Central memory CD8-positive, alpha-beta T cell (primary cell): ENCODE results near the gene FBXW7.
A peak's percentile ranks its signal among the peaks of the same experiment; 100 is the strongest.

ENCODE experiments used
- ATAC-seq: fragments of 150-1000 bp; cut with Tn5 transposase; replicated peaks from 2 replicates; pipeline ENCODE4 v1.10.0; 2022; ENCODE audit warnings: mild to moderate bottlenecking, moderate FRiP score, moderate number of reproducible peaks; ENCODE audit not compliant: poor library complexity, severe bottlenecking; ENCODE audit errors: extremely low read depth
- DNase-seq, 2 donors: peaks; one replicate each; pipeline ENCODE4 v3.0.0; 2021; ENCODE audit warnings: low spot score in 2 of 2
- H3K27ac Mint-ChIP-seq: one replicate; pipeline ENCODE4 v1.8.0; 2022; ENCODE audit warnings: low read depth, mild to moderate bottlenecking, moderate library complexity, mixed read lengths
- H3K27me3 Mint-ChIP-seq: one replicate; pipeline ENCODE4 v1.8.0; 2022; ENCODE audit warnings: mixed read lengths
- H3K36me3 Mint-ChIP-seq: one replicate; pipeline ENCODE4 v1.8.0; 2022; ENCODE audit warnings: mild to moderate bottlenecking, moderate library complexity, mixed read lengths; ENCODE audit not compliant: insufficient read depth
- H3K4me1 Mint-ChIP-seq: one replicate; pipeline ENCODE4 v1.8.0; 2022; ENCODE audit warnings: mixed read lengths
- H3K4me3 Mint-ChIP-seq: one replicate; pipeline ENCODE4 v1.8.0; 2022; ENCODE audit warnings: mild to moderate bottlenecking, moderate library complexity, mixed read lengths
- H3K9me3 Mint-ChIP-seq: one replicate; pipeline ENCODE4 v1.8.0; 2022; ENCODE audit warnings: mixed read lengths

FBXW7 gene

DNA sequence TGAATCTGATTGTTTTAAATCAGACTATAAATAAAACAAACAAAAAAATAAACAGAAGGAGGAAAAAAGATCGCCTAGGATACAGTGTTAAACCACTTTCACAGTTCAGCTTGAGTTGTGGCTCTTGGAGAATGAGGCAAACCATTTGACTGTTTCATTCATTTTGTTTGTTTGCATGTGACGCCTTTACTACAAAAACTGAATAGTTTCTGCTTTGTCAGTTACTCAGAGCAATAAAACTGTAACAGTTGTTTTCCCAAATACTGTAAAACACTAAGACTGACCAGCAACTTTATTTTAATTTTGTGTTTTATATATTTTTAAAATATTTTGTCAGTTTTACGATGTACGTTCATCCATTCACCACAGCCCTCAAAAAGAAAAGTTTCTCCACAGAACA is 214.5 kb downstream of the FBXW7 start:
- DNase-seq: no peak

DNA sequence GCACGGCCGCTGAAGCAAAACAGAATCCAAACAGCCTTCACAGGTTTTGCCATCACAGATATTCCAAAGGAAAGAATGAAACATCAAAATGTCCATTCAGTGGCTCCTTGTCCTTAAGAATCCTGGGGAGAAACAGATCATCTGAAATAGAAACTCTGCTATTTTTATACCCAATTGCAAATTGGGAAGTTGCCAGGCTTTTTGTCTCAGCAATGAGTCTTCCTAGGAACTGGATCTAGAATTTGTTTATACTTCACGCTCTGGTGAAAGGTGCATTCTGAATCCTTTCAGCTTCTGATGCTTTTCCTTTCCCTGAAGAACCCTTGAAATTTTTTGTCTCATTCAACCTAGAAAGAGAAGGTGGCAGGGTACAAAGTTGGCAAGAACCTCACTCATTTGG is 218.9 kb downstream of the FBXW7 start:
- no peaks in the 10 kb centered on the region for H3K27me3 Mint-ChIP-seq
- peaks cover 6% of the 10 kb centered on the region for H3K36me3 Mint-ChIP-seq
- DNase-seq (no peak), ATAC-seq (no peak)
- H3K9me3 Mint-ChIP-seq: no peaks in the 10 kb centered on the region
- H3K4me3 Mint-ChIP-seq: no peak overlapping the region
- no peak overlapping the region for H3K27ac Mint-ChIP-seq
- H3K4me1 Mint-ChIP-seq: no peaks in the 10 kb centered on the region

More for the DNA sequence above, 214.5 kb downstream of the FBXW7 start:
- Mint-ChIP-seq H3K4me1 (no peaks in the 10 kb centered on the region), H3K4me3 (no peak overlapping the region), H3K27me3 (no peaks in the 10 kb centered on the region), H3K9me3 (no peaks in the 10 kb centered on the region), H3K36me3 (peaks cover 26% of the 10 kb centered on the region), H3K27ac (no peak overlapping the region)
- no peak for ATAC-seq

- Mint-ChIP-seq H3K9me3 (no peaks in the 10 kb centered on the region), H3K4me1 (no peaks in the 10 kb centered on the region), H3K27ac (peak overlapping the region; percentile 62), H3K4me3 (no peak overlapping the region), H3K36me3 (peaks cover under 1% of the 10 kb centered on the region), H3K27me3 (no peaks in the 10 kb centered on the region)
- DNase-seq (no peak), ATAC-seq (no peak)
These were observed 225.6 kb downstream of the FBXW7 start for GRCh38 chr4:152310257-152310656.

GRCh38 chr4:152309418-152309817 is 226.5 kb downstream of the FBXW7 start:
- DNase-seq (no peak), ATAC-seq (no peak)
- H3K27ac Mint-ChIP-seq: no peak overlapping the region
- H3K4me1 Mint-ChIP-seq: no peaks in the 10 kb centered on the region
- H3K4me3 Mint-ChIP-seq: no peak overlapping the region
- H3K36me3 Mint-ChIP-seq: no peaks in the 10 kb centered on the region
- no peaks in the 10 kb centered on the region for H3K27me3 Mint-ChIP-seq
- H3K9me3 Mint-ChIP-seq: no peaks in the 10 kb centered on the region

DNA sequence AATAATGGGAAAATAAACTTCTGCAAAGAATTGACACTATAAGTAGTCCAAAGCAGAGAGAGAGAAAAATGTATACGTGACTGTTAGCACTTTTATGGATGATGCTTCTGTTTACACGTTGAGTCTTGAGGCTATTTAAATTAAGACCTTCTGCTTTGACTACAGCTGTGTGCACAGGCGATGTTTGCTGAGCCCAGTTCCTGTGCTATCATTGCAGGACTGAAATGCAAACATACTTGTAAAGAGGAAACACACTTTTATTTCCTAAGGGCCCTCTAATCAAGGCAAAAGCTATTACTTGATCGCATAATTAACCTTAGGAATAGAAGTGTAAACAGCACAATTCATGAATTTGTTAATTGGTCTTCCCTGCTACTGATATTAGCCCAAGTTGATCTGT is 226.9 kb downstream of the FBXW7 start:
- DNase-seq: no peak
- Mint-ChIP-seq H3K4me1 (no peaks in the 10 kb centered on the region), H3K27ac (no peak overlapping the region), H3K9me3 (no peaks in the 10 kb centered on the region), H3K4me3 (no peak overlapping the region), H3K27me3 (no peaks in the 10 kb centered on the region), H3K36me3 (no peaks in the 10 kb centered on the region)
- ATAC-seq: no peak

DNA sequence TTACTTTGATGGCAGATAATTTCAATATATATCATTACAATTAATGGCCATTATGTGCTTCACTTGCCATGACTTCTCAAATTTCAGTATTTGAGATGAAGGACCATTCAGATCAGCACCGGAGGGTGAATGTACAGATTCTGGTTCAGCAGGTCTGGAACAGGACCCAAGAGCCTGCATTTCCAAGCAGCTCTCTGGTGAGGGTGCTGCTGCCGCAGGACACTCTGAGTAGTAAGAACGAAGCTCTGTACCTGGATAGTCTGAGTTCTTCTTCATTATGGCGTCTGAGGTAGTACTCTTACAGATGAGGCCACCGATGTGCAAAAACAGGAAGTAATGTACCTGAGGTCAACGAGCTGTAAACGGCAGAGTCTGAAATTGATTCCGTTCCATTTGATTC is 228.2 kb downstream of the FBXW7 start:
- H3K27ac Mint-ChIP-seq: no peak overlapping the region
- H3K36me3 Mint-ChIP-seq: no peaks in the 10 kb centered on the region
- no peaks in the 10 kb centered on the region for H3K27me3 Mint-ChIP-seq
- DNase-seq: no peak
- H3K4me3 Mint-ChIP-seq: no peak overlapping the region
- no peaks in the 10 kb centered on the region for H3K9me3 Mint-ChIP-seq
- H3K4me1 Mint-ChIP-seq: no peaks in the 10 kb centered on the region
- ATAC-seq: no peak

- H3K4me1 Mint-ChIP-seq: no peaks in the 10 kb centered on the region
- ATAC-seq: no peak
- no peak overlapping the region for H3K4me3 Mint-ChIP-seq
These were observed 229.4 kb downstream of the FBXW7 start for GRCh38 chr4:152306541-152306940.

GRCh38 chr4:152304220-152304619 is 231.7 kb downstream of the FBXW7 start:
- ATAC-seq: no peak
- no peak for DNase-seq
- no peaks in the 10 kb centered on the region for H3K36me3 Mint-ChIP-seq
- H3K9me3 Mint-ChIP-seq: no peaks in the 10 kb centered on the region
- H3K4me1 Mint-ChIP-seq: no peaks in the 10 kb centered on the region
- H3K4me3 Mint-ChIP-seq: no peak overlapping the region
- H3K27me3 Mint-ChIP-seq: peaks cover 1% of the 10 kb centered on the region
- no peak overlapping the region for H3K27ac Mint-ChIP-seq

More at GRCh38 chr4:152306541-152306940, 229.4 kb downstream of the FBXW7 start:
- H3K9me3 Mint-ChIP-seq: no peaks in the 10 kb centered on the region
- no peak overlapping the region for H3K27ac Mint-ChIP-seq
- no peaks in the 10 kb centered on the region for H3K36me3 Mint-ChIP-seq
- no peak for DNase-seq
- H3K27me3 Mint-ChIP-seq: no peaks in the 10 kb centered on the region

GRCh38 chr4:152301381-152301780 is 234.5 kb downstream of the FBXW7 start:
- Mint-ChIP-seq H3K27ac (no peak overlapping the region), H3K4me3 (no peak overlapping the region), H3K4me1 (no peaks in the 10 kb centered on the region), H3K36me3 (no peaks in the 10 kb centered on the region), H3K27me3 (peaks cover 10% of the 10 kb centered on the region), H3K9me3 (no peaks in the 10 kb centered on the region)
- ATAC-seq (no peak), DNase-seq (no peak)

- H3K27ac Mint-ChIP-seq: no peak overlapping the region
- no peaks in the 10 kb centered on the region for H3K4me1 Mint-ChIP-seq
- peaks cover 10% of the 10 kb centered on the region for H3K27me3 Mint-ChIP-seq
- no peaks in the 10 kb centered on the region for H3K9me3 Mint-ChIP-seq
- H3K4me3 Mint-ChIP-seq: no peak overlapping the region
- H3K36me3 Mint-ChIP-seq: no peaks in the 10 kb centered on the region
- DNase-seq (no peak), ATAC-seq (no peak)
These were observed 236.3 kb downstream of the FBXW7 start for GRCh38 chr4:152299553-152299952.

DNA sequence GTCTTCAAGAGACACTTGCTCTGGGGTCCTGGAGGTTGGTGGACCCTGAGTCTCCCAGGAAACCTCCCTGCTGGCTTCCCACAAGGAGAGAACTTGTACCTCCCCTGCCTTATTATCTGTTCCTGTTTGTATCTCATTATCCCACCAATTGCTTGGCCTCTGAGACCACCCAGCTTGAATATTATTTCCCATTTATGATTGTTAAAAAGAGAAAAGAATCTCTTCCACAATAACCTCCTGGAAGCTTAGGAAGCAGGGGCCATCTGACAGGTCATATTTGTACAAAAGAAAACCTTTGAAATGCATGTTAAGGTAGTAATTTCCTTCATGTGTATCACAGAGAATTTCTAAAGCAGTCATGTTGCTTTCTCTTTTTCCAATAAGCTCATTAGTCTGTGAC is 239.5 kb downstream of the FBXW7 start:
- no peak overlapping the region for H3K4me3 Mint-ChIP-seq
- ATAC-seq: no peak
- H3K4me1 Mint-ChIP-seq: no peaks in the 10 kb centered on the region
- H3K36me3 Mint-ChIP-seq: no peaks in the 10 kb centered on the region
- no peak for DNase-seq
- no peaks in the 10 kb centered on the region for H3K9me3 Mint-ChIP-seq
- peaks cover 10% of the 10 kb centered on the region for H3K27me3 Mint-ChIP-seq
- no peak overlapping the region for H3K27ac Mint-ChIP-seq

DNA sequence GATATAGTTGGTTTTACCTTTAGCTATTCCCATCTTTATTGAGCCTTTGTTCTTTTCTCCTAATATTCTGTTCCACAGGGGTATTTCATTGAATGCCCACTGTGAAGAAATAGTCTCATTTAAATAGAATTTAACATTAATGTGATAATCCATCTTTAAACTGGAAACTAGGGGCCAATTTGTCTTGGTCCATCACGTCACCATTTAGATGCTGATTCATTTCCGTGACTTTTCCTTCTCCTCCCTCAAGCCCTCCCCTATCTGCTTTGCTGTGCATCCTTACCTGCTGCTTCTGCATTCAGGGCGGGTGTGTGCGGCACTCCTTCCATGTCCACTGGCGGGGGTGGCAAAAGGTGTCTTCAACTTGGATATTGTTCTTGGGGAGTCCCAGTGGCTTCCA is 241.1 kb downstream of the FBXW7 start:
- ATAC-seq (no peak), DNase-seq (no peak)
- peaks cover 10% of the 10 kb centered on the region for H3K27me3 Mint-ChIP-seq
- no peaks in the 10 kb centered on the region for H3K9me3 Mint-ChIP-seq
- no peaks in the 10 kb centered on the region for H3K36me3 Mint-ChIP-seq
- no peaks in the 10 kb centered on the region for H3K4me1 Mint-ChIP-seq
- H3K27ac Mint-ChIP-seq: peak overlapping the region; percentile 33
- no peak overlapping the region for H3K4me3 Mint-ChIP-seq

GRCh38 chr4:152294331-152294730 is 241.6 kb downstream of the FBXW7 start:
- H3K4me3 Mint-ChIP-seq: no peak overlapping the region
- no peaks in the 10 kb centered on the region for H3K9me3 Mint-ChIP-seq
- DNase-seq (no peak), ATAC-seq (no peak)
- H3K4me1 Mint-ChIP-seq: no peaks in the 10 kb centered on the region
- H3K36me3 Mint-ChIP-seq: no peaks in the 10 kb centered on the region
- no peak overlapping the region for H3K27ac Mint-ChIP-seq
- peaks cover 10% of the 10 kb centered on the region for H3K27me3 Mint-ChIP-seq

- no peaks in the 10 kb centered on the region for H3K9me3 Mint-ChIP-seq
- H3K4me1 Mint-ChIP-seq: no peaks in the 10 kb centered on the region
- H3K36me3 Mint-ChIP-seq: no peaks in the 10 kb centered on the region
- DNase-seq (no peak), ATAC-seq (no peak)
- peaks cover 2% of the 10 kb centered on the region for H3K27me3 Mint-ChIP-seq
- no peak overlapping the region for H3K4me3 Mint-ChIP-seq
- no peak overlapping the region for H3K27ac Mint-ChIP-seq
These were observed 242.4 kb downstream of the FBXW7 start for GRCh38 chr4:152293527-152293926.
